ENCODE measurements around the gene TSSK3. TPM values are rescaled to one million over a fixed set of nuclear protein-coding genes. Genes with fewer than 3 reads are reported as not detected.
"Not testable (repeated sequence)": the region's sequence is repeated elsewhere in the genome, so short reads cannot be mapped to it uniquely, and the experiment has no call there.

Gene TSSK3
- total RNA-seq, 1 donor from 2014 or later, result 1.0 TPM

DNA sequence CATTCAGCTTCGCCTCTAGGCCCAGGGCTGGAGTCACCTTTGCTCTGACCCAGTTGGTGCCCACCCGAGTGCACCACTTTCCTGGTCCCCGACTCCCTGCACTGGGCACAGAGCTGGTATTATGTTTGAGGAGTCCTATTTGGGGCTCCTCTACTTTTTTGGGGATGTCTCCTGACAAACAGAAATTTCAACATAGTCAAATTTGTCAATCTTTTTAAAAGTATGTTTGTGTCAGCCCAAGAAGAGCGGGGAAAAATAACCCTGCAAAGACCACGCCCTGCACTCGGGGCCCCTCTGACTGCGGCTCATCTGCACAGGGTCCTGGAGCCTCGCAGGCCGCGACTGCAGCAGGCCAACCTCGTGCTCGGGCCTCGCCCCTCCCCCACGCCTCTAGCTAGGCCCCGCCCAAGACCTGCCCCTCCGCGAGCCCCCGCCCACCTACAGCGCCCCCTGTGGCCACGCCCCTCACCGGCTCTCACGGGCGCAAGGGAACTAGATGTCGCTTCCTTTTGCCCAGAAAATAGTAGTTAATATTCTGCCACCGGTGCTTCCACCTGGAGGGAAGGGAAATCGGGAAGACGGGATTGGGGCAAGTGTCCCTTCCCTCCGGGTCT, 11.4 kb upstream of the TSSK3 start:
- Histone ChIP-seq H3K9ac (ENCODE audit: low read depth in 1 of 3, low read length in 3 of 3) (no peak overlapping the region), H3K36me3 (ENCODE audit: control insufficient read depth in 3 of 3, insufficient read depth in 3 of 3, low read length in 3 of 3) (peaks cover 4 to 6% (median 6%) of the 10 kb centered on the region in 3 donors), H3K27me3 (ENCODE audit: control insufficient read depth in 3 of 3, insufficient read depth in 3 of 3, low read length in 3 of 3) (no peaks in the 10 kb centered on the region), H3K4me3 (ENCODE audit: low read length in 3 of 3) (peak overlapping the region; percentile 77 to 79 (median 77)), H3K4me1 (ENCODE audit: control insufficient read depth in 3 of 3, insufficient read depth in 3 of 3, low read length in 3 of 3) (peaks cover 30 to 47% (median 34%) of the 10 kb centered on the region in 3 donors), H3K27ac (ENCODE audit: low read depth, low read length) (peak overlapping the region; percentile 92), H3K9me3 (ENCODE audit: control insufficient read depth in 3 of 3, low read length in 3 of 3) (no peaks in the 10 kb centered on the region)

DNA sequence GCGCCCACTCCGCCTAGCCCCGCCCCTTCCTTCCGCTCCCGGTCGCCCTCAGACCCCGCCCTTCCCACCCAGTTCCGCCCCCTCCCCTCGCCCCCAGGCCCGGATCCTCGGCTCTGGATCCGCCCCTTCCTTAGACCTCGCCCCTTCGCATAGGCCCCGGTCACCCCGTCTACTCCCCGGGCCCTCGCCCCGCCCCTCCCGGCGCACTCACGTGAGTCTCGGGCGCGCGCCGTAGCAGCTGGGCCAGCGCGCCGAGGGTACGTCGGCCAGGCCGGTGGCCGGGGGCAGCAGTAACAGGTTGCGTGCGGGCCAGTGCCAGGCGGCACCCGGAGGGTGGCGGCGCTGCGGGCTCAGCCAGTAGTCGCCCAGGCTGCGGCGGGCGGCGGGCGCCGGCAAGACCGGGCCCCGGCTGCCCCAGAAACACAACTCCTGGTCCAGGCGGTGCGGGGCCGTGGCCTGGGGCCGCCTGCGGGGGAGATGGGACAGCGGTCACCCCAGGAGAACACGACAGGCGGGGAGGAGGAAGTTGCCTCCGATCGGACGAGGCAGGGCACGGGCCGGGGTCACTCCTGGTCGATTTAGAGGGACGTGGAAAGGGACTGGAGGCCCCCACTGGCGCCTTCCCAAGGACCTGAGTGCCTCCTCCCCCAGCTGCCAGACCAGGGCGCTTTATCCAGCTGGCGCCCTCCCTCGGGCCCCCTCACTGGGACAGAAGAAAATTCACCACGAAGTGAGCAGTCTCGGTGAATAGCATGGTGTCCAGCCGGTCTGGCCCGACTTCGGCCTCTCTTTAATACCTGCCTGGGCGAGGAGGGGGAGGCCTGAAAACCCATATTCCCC, 10.7 kb upstream of the TSSK3 start:
- peak overlapping the region; percentile 77 to 85 (median 80) for H3K4me3 ChIP-seq (ENCODE audit: low read length in 3 of 3)
- H3K4me1 ChIP-seq (ENCODE audit: control insufficient read depth in 3 of 3, insufficient read depth in 3 of 3, low read length in 3 of 3), result peaks cover 30 to 47% (median 34%) of the 10 kb centered on the region in 3 donors
- H3K9ac ChIP-seq (ENCODE audit: low read depth in 1 of 3, low read length in 3 of 3), result peak overlapping the region; percentile 89 to 96 (median 90)
- H3K27me3 ChIP-seq (ENCODE audit: control insufficient read depth in 3 of 3, insufficient read depth in 3 of 3, low read length in 3 of 3), result no peaks in the 10 kb centered on the region
- peak overlapping the region; percentile 92 for H3K27ac ChIP-seq (ENCODE audit: low read depth, low read length)
- no peaks in the 10 kb centered on the region for H3K9me3 ChIP-seq (ENCODE audit: control insufficient read depth in 3 of 3, low read length in 3 of 3)
- peaks cover 4 to 6% (median 6%) of the 10 kb centered on the region in 3 donors for H3K36me3 ChIP-seq (ENCODE audit: control insufficient read depth in 3 of 3, insufficient read depth in 3 of 3, low read length in 3 of 3)

DNA sequence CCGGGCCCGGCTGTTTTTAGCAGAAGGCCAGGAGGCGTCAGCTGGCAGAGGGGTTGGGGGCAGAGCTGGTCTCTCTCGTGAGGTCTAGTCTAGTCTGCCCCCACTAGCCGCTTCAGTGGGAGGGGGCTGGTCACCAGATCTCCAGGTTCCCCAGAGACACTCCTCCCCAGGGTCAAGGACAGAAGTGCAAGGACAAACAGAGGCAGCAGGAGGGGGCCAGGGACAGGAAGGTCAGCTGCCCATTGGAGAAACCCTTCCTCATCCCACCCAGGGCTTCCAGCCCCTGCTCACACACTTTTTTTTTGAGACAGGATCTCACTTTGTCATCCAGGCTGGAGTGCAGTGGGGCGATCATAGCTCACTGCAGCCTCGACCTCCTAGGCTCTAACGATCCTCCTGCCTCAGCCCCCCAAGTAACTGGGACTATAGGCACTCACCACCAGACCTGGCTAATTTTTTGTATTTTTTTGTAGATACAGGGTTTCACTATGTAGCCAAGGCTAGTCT, 10.0 kb upstream of the TSSK3 start:
- H3K27ac ChIP-seq (ENCODE audit: low read depth, low read length), result peak overlapping the region; percentile 92
- peak overlapping the region; percentile 71 to 85 (median 80) for H3K4me3 ChIP-seq (ENCODE audit: low read length in 3 of 3)
- peaks cover 30 to 47% (median 34%) of the 10 kb centered on the region in 3 donors for H3K4me1 ChIP-seq (ENCODE audit: control insufficient read depth in 3 of 3, insufficient read depth in 3 of 3, low read length in 3 of 3)
- H3K9ac ChIP-seq (ENCODE audit: low read depth in 1 of 3, low read length in 3 of 3), result peak overlapping the region; percentile 89 to 96 (median 90)
- H3K9me3 ChIP-seq (ENCODE audit: control insufficient read depth in 3 of 3, low read length in 3 of 3), result no peaks in the 10 kb centered on the region
- no peaks in the 10 kb centered on the region for H3K27me3 ChIP-seq (ENCODE audit: control insufficient read depth in 3 of 3, insufficient read depth in 3 of 3, low read length in 3 of 3)
- peaks cover 4 to 6% (median 6%) of the 10 kb centered on the region in 3 donors for H3K36me3 ChIP-seq (ENCODE audit: control insufficient read depth in 3 of 3, insufficient read depth in 3 of 3, low read length in 3 of 3)

DNA sequence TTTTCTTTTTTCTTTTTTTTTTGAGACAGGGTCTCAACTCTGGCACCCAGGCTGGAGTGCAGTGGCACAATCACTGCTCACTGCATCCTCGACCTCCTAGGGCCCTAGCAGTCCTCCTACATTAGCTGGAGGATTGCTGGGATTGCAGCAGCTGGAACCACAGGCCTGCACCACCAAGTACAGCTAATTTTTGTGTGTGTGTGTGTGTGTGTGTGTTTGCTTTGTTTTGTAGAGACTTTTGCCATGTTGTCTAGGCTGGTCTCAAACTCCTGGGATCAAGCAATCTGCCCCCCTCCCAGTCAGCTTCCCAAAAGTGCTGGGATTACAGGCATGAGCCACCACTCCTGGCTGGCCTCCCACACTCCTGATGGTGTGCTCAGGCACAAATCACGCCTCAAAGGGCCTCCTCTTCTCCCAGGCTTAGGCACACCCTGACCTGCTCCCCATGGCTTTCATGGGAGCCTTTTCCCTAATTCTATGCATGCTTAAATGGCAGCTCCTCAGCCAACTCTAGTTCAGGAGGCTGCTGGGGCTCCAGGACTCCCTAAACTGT, 9.4 kb upstream of the TSSK3 start:
- H3K27me3 ChIP-seq (ENCODE audit: control insufficient read depth in 3 of 3, insufficient read depth in 3 of 3, low read length in 3 of 3), result no peaks in the 10 kb centered on the region
- H3K9ac ChIP-seq (ENCODE audit: low read depth in 1 of 3, low read length in 3 of 3), result peak overlapping the region in 2 of 3 donors; percentile 89 to 96
- no peaks in the 10 kb centered on the region for H3K9me3 ChIP-seq (ENCODE audit: control insufficient read depth in 3 of 3, low read length in 3 of 3)
- H3K27ac ChIP-seq (ENCODE audit: low read depth, low read length), result peak overlapping the region; percentile 12
- H3K4me3 ChIP-seq (ENCODE audit: low read length in 3 of 3), result no peak overlapping the region
- peaks cover 4 to 6% (median 6%) of the 10 kb centered on the region in 3 donors for H3K36me3 ChIP-seq (ENCODE audit: control insufficient read depth in 3 of 3, insufficient read depth in 3 of 3, low read length in 3 of 3)
- H3K4me1 ChIP-seq (ENCODE audit: control insufficient read depth in 3 of 3, insufficient read depth in 3 of 3, low read length in 3 of 3), result peaks cover 30 to 47% (median 34%) of the 10 kb centered on the region in 3 donors

DNA sequence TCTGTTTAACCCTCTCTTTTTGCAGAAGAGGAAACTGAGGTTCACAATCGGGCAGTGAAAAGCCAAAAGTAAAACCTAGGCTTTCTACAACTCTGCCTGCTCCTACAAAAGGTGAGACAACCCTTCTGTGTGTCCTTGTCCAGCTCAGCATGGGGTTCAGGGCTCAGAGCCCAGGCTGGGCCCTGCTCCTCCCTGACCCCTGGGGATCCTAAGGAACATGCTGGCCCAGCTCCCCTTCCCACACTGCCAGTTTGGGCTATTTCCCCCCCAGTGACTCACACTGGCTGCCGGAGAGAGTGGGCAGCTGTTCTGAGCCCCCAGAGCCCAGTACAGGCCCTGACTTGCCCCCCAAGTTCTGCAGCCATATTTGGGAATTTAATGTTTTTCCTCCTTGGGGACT, 8.9 kb upstream of the TSSK3 start:
- no peak overlapping the region for H3K4me3 ChIP-seq (ENCODE audit: low read length in 3 of 3)
- H3K27me3 ChIP-seq (ENCODE audit: control insufficient read depth in 3 of 3, insufficient read depth in 3 of 3, low read length in 3 of 3), result no peaks in the 10 kb centered on the region
- H3K27ac ChIP-seq (ENCODE audit: low read depth, low read length), result peak overlapping the region; percentile 12
- H3K9me3 ChIP-seq (ENCODE audit: control insufficient read depth in 3 of 3, low read length in 3 of 3), result no peaks in the 10 kb centered on the region
- H3K4me1 ChIP-seq (ENCODE audit: control insufficient read depth in 3 of 3, insufficient read depth in 3 of 3, low read length in 3 of 3), result peaks cover 30 to 43% (median 33%) of the 10 kb centered on the region in 3 donors
- H3K36me3 ChIP-seq (ENCODE audit: control insufficient read depth in 3 of 3, insufficient read depth in 3 of 3, low read length in 3 of 3), result peaks cover 4 to 6% (median 6%) of the 10 kb centered on the region in 3 donors
- peak overlapping the region in 1 of 3 donors; percentile 96 for H3K9ac ChIP-seq (ENCODE audit: low read depth in 1 of 3, low read length in 3 of 3)

DNA sequence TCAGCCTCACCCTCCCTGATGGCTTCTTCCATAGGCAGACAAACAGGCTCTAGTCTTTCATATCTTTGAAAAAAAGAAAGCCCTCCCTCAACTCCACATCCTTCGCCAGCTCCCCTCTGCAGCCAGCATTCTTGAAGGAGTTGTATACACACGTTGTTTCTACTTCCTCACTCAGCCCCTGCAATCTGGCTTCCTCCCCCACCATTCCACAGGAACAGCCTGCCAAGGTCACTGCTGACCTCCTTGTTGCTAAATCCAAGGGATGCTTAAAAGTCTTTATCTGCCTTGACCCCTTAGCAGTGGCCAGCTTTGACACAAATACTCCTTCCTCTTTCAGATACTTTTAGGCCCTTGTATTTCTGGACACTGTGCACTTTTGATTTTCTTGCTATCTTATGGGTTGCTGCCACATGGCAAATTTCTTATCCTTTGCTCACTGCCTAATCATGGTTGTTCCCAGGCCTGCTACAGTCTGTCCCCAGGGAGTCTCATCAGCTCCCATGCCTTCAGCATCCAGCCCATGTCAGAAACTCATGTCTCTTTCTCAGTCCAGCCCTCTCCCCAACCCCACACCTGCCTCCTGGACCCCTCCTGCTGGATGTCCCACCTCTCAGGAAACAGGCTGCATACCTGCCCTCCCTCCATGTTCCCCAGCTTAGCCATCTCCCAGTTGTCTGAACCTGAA, 8.3 kb upstream of the TSSK3 start:
- Histone ChIP-seq H3K36me3 (ENCODE audit: control insufficient read depth in 3 of 3, insufficient read depth in 3 of 3, low read length in 3 of 3) (peaks cover 4 to 6% (median 6%) of the 10 kb centered on the region in 3 donors), H3K4me3 (ENCODE audit: low read length in 3 of 3) (no peak overlapping the region), H3K9ac (ENCODE audit: low read depth in 1 of 3, low read length in 3 of 3) (no peak overlapping the region), H3K4me1 (ENCODE audit: control insufficient read depth in 3 of 3, insufficient read depth in 3 of 3, low read length in 3 of 3) (peaks cover 29 to 41% (median 29%) of the 10 kb centered on the region in 3 donors), H3K27ac (ENCODE audit: low read depth, low read length) (no peak overlapping the region), H3K27me3 (ENCODE audit: control insufficient read depth in 3 of 3, insufficient read depth in 3 of 3, low read length in 3 of 3) (no peaks in the 10 kb centered on the region), H3K9me3 (ENCODE audit: control insufficient read depth in 3 of 3, low read length in 3 of 3) (no peaks in the 10 kb centered on the region)

DNA sequence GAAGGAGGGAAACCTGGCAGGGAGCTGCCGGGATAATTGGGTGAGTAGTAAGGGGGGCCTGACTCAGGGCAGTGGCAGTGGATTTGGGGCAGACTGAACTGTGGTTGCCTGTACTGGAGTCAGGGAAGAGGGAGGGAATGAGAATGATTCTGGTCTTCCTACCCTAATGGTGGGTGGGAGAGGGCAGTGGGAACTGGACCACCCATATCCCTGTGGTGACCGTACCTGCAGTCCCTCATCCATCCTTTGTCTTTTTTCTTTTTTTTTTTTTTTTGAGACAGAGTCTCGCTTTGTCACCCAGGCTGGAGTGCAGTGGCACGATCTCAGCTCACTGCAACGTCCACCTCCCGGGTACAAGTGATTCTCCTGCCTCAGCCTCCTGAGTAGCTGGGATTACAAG, 6.6 kb upstream of the TSSK3 start:
- not testable (repeated sequence) for H3K4me3 ChIP-seq (ENCODE audit: low read length in 3 of 3)

DNA sequence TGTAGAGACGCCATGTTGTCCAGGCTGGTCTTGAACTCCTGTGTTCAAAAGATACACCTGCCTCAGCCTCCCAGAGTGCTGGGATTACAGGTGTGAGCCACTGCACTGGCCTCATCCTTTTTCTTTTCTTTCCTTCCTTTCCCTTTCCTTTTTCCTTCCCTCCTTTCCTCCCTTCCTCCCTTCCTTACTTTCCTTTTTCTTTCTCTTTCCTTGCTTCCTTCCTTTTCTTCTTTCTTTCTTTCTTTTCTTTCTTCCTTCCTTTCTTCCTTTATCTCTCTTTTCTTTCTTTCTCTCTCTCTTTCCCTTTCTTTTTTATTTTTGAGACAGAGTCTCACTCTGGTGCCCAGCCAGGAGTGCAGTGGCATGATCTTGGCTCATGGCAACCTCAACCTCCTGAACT, 5.9 kb upstream of the TSSK3 start:
- Histone ChIP-seq H3K36me3 (ENCODE audit: control insufficient read depth in 3 of 3, insufficient read depth in 3 of 3, low read length in 3 of 3) (peaks cover 4 to 6% (median 6%) of the 10 kb centered on the region in 3 donors), H3K27ac (ENCODE audit: low read depth, low read length) (no peak overlapping the region), H3K4me3 (ENCODE audit: low read length in 3 of 3) (no peak overlapping the region), H3K9ac (ENCODE audit: low read depth in 1 of 3, low read length in 3 of 3) (no peak overlapping the region), H3K4me1 (ENCODE audit: control insufficient read depth in 3 of 3, insufficient read depth in 3 of 3, low read length in 3 of 3) (peaks cover 24 to 31% (median 24%) of the 10 kb centered on the region in 3 donors), H3K9me3 (ENCODE audit: control insufficient read depth in 3 of 3, low read length in 3 of 3) (no peaks in the 10 kb centered on the region), H3K27me3 (ENCODE audit: control insufficient read depth in 3 of 3, insufficient read depth in 3 of 3, low read length in 3 of 3) (no peaks in the 10 kb centered on the region)

More for the DNA sequence above, 6.6 kb upstream of the TSSK3 start:
- not testable (repeated sequence) for H3K27ac ChIP-seq (ENCODE audit: low read depth, low read length); H3K27me3 ChIP-seq (ENCODE audit: control insufficient read depth in 3 of 3, insufficient read depth in 3 of 3, low read length in 3 of 3); H3K9ac ChIP-seq (ENCODE audit: low read depth in 1 of 3, low read length in 3 of 3); H3K36me3 ChIP-seq (ENCODE audit: control insufficient read depth in 3 of 3, insufficient read depth in 3 of 3, low read length in 3 of 3); H3K9me3 ChIP-seq (ENCODE audit: control insufficient read depth in 3 of 3, low read length in 3 of 3)
- peaks cover 24 to 27% (median 24%) of the 10 kb centered on the region in 3 donors for H3K4me1 ChIP-seq (ENCODE audit: control insufficient read depth in 3 of 3, insufficient read depth in 3 of 3, low read length in 3 of 3)

DNA sequence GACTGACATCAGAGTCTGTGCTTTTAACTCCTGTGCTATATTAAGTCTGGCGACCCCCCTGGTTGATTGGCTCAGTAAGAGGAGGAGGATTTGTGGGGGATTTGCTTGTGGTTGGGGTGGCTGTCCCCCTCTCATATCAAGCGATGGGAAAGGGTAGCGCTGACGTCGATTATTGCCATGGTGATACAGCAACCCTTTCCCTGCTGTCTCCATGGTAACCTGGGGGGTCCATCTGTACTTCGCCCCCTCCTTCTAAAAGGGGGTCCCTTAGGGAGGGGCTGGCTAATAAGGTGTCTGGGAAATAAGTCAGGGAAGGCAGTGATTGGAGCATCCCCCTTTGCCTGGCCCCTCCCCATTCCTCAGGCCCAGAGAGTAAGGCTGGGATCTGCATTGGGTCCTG, 4.7 kb upstream of the TSSK3 start:
- H3K9ac ChIP-seq (ENCODE audit: low read depth in 1 of 3, low read length in 3 of 3), result no peak overlapping the region
- peaks cover 4 to 6% (median 6%) of the 10 kb centered on the region in 3 donors for H3K36me3 ChIP-seq (ENCODE audit: control insufficient read depth in 3 of 3, insufficient read depth in 3 of 3, low read length in 3 of 3)
- peaks cover 23 to 30% (median 26%) of the 10 kb centered on the region in 3 donors for H3K4me1 ChIP-seq (ENCODE audit: control insufficient read depth in 3 of 3, insufficient read depth in 3 of 3, low read length in 3 of 3)
- no peaks in the 10 kb centered on the region for H3K27me3 ChIP-seq (ENCODE audit: control insufficient read depth in 3 of 3, insufficient read depth in 3 of 3, low read length in 3 of 3)
- H3K9me3 ChIP-seq (ENCODE audit: control insufficient read depth in 3 of 3, low read length in 3 of 3), result no peaks in the 10 kb centered on the region
- no peak overlapping the region for H3K4me3 ChIP-seq (ENCODE audit: low read length in 3 of 3)
- H3K27ac ChIP-seq (ENCODE audit: low read depth, low read length), result no peak overlapping the region

Measured in skeletal muscle tissue (tissue), 4 donors.